GM19395 (cell line): Measurements from ENCODE around the gene NOP9.

Source experiments
- ATAC-seq: cut with Tn5 transposase; IDR thresholded peaks from one replicate; pipeline ENCODE4 v1.9.1; 2021; ENCODE audit warnings: mild to moderate bottlenecking, moderate library complexity; ENCODE audit not compliant: unreplicated experiment

The NOP9 gene

DNA sequence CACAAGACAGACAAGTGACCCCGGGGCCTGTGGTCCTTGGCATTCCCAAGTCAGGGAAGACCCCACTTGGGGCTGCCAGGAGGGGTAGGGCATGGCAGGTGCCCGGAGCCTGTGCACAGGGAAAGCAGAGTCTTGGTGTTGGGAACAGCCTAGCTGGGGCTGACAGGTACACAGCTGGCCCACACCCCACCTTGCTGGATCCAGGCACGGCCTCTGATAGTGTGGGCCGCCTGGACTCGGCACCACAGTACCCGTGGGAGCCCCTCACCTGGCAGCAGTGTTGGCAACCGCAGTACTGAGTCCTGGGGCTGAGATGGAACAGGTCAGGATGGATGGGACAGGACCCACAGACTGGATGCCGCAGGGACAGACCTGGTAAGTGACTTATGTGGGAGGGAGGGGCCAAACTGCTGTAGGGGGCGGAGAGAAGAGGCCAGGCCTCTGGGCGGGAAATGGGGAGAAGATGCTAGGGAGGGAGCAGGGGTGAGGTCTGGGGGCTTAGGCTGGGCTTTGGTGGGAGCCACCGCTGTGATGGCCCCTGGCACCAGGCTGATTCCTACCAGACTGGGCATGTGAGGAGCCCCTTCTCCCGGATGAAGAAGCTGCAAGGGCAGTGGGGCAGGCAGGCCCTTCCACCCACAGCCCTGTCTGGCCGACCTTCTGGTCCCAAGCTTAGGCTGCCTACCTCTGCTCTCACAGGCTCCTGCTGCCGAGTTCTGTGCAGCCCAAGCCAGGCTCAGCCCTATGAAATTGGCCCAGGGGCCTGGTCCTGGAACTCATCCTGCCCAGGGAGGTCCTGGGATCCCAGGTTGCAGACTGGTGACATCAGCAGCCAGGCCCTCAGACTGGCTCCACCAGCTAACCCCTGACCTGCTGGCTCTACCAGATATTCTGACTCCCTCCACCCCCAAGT, 36.6 kb upstream of the NOP9 start, which contains the start of gene TGM1:
TSS of gene TGM1 (minus strand) at position 357 of the 913 bp plus-strand sequence. CDS start 825 bp downstream, outside the sequence.
- no peak for ATAC-seq

DNA sequence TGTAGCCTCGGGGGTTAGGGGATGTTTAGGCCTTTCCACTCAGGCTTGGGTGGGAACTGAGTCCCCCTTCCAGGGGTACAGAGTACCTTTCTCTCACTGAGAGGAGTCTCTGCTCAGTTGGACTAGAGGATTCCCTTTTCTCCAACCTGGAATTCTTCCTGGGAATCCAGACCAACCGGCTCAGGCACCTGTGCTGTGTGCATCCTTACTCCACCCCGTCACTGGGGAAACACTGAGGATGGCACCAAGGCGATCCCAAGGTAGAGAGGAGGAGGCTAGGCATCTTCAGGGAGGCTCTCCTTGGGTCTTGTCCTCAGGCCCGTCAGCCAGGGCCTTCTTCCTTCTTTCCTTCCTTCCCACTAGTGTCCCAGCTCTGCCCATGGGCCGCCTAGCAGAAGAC, 35.8 kb upstream of the NOP9 start:
- ATAC-seq, result no peak

DNA sequence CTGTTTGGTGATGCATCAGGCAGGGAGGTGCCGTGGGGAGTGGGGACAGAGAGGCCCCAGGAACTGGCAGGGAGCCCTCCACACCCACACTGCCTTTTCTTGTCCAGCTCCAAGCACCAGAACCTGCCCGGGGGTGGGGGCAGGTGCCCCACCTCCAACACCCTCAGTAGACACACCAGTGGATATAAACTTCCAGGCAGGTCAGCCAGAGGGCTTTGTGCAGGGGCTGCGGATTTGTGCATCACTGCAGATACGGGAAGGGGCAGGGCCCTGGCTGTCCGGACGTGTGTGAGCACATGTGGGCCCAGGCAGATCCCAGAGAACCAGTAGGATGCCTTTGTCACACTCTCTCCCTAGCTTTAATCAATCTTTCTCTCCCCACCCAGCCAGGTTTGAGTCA, 35.4 kb upstream of the NOP9 start:
- ATAC-seq, result no peak

DNA sequence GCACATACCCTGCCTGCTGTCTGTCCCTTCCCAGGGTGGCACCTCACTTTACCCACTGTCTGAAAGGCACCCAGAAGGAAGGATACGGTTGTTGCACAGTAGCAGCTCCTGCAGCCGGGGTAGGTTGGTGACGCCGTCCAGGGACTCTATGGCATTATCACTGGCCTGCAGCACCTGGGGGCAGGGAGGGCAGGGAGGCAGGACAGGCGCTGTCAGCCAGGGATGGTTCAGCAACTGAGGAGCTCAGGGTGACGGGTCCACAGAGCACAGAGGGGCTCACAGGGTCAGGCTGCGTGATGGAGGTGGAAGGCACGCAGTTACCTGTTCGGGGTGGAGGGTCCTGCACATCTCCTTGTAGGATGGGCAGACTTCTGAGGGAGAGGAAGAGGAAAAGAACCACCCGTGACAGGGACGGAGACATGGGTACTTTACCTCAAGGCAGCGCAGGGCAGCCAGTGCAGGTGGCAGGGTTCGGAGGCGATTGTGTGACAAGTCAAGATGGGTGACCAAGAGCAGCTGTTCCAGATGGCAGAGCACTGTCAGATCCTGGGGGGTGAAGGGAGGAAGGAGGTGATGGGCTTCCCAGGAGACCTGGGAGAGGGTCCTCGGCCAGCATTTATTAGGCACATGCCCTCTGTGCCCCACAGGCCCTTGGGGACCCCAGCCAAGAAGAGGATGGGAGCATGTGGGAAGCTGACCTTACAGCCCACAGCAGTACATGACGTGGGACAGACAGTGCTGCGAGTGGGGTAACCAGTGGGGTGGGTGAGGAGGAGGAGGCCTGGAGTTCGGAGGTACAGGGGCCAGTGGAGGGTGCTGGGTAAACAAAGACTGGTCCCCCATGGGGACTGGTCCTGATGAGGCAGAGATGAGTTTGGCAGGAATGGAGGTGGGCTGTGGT, 33.1 kb upstream of the NOP9 start:
- ATAC-seq, result no peak

DNA sequence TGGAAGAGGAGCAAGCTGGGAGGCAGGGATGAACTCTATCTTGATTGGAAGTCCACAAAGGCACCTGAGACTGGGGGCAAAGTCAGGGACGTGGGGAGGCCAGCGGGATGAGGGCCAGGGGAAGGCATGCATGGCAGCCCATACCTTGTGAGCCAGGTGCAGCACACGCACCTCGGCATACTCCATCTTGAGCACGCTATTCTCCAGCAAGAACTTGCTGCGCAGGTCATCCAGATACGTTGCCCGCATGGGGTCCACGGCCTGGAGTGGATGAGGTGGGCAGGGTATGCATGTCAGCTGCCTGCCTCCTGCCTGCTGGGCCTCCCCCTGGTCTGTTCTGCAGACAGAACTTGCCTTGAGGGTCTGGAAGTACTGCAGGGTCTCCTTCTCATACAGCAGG, 32.1 kb upstream of the NOP9 start:
- no peak for ATAC-seq

DNA sequence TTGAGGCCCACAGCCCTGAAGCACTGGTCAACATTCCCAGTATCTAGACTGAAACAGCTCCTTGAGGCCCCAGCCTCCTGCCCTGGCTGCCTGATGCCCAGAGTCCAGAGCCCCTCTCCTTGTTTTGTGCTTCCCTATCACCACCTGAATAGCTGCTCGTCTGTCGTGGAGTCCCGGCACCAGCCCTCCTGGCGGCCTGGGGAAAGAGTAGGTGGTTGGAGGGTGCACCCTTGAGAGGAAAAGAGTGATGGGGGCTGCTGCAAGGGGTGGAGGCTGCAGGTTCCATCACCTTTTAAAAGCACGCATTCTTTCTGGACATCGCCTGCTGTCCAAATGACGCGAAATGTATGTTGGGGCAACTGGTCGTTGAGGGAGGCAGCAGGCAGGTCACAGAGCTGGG, 31.4 kb upstream of the NOP9 start:
- ATAC-seq, result no peak

DNA sequence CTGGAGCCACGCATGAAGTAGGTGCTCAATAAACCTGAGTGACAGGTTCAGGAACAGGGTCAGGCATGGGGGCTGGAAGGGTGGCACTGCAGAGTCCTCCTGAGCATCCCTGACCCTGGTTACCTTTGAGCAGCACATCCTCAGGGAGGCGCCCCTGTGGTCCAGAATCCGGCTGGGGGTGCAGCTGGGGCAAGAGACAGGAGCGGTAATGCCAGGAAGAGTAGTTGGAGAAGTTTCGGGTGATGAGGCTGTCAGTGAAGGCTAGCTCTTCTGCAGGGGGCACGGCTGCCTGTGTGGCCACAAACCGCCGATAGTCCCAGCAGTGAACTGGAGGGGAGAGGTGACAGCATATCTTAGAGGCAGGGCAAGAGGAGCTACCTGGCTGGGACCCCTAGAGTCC, 30.3 kb upstream of the NOP9 start:
- no peak for ATAC-seq

DNA sequence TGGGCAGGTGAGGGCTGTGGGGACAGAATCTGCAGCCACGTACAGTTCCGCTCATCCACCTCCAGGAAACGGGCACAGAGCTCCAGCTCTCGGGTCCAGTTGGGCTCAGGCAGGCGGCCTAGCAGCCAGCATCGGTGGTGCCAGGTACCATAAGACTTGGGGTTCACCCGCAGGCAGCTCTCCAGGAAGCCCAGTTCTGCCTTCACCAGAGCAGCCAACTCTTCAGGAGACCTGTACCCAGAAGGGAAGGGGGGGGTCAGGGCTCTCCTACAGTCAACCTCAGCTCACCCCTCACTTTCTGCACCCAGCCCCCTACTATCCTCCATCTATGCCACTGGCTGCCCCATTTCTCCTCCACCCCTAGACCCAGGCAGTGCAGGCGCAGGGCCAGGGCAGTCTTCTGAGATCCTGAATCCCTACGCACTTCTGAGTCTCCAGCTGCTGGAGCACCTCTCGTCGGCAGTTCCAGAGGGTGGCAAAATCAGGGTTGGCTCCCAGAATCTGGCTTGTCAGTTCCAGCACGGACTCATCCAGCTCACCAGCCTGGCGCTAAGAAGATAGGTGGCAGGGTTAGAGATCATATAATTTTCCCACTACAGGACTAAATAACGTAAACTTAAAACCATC, 29.6 kb upstream of the NOP9 start:
- ATAC-seq, result no peak

DNA sequence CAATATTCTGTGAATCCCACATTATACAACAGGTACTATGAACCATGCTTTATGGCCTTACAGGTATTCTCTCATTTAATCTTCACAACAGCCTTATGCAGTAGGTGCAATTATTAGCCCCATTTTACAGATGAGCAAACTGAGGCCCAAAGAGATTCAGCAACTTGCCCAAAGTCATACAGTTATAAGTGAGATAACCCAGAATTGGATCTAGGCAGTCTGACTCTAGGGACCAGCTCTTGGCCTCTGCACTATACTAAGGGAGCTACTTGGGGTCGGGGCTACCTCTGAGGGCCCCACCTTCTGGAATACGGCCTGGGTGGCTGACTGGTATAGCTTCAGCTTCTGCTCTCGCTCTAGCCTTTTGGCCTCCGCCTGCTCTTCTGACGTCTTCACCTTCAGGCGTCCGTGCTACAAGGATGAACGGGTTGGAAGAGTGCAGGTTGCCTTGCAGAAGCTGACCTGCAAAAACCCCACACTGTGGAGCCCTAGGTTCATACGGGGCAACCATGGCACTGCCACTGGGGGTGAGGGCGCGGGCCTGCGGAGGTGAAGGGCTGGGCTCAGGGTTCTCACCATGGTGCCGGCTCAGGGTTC, 29.0 kb upstream of the NOP9 start:
- no peak for ATAC-seq

DNA sequence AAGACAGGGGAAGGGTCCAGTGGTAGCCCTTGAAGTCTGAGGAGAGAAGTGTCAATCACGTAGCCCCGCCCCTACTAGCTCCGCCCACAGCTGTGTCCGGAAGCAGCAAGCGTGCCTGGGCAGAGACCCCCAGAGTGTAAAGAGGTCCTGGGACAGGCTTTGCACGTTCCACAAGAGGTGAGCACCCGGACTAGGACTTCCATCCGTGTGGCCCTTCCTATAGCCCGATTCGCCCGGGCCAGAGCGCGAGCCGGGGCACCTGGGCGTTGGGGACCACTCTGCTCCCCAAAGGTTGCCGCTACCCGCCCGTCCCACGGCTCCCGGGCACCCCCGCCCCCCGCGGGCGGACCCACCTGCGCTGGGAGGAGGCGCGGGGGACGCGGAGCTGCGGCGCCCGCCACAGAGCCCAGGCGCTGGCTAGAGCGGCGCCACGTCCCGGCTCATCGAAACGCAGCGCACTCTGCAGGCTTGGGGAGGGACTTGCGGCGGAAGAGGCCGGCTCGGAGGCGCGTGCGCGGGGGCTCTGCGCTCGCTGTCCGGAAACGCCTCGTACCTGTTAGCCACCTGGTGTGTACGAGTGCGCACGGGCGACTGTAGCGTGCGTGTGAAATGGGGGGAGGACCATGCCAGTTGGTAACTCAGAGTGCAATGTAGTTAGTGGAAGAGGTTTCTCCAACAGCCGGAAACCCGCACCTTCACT, 28.4 kb upstream of the NOP9 start, which contains the start of gene RABGGTA:
TSS of gene RABGGTA (minus strand) at position 464 of the 700 bp plus-strand sequence. CDS start 482 bp downstream, outside the sequence.
- peak; percentile 84 for ATAC-seq

DNA sequence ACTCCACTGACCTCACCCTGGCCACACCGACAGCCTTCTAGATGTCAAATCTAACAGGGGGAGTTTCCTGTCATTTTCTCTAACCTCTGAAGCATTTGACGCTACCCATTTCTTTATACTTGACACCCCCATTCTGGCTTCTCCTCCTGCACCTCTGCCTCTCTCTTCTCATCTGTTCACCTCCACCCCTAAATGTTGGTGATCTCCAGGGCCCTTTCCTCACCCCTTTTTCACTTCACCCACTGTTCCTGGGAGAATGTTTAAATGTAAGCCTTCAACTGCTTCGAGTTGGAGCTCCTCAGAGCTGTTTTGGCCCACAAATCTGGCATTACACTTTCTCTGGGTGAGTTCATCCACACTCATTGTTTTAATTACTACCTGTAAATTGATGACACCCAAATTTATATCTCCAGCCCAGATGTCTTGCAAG, 27.8 kb upstream of the NOP9 start:
- ATAC-seq, result no peak

DNA sequence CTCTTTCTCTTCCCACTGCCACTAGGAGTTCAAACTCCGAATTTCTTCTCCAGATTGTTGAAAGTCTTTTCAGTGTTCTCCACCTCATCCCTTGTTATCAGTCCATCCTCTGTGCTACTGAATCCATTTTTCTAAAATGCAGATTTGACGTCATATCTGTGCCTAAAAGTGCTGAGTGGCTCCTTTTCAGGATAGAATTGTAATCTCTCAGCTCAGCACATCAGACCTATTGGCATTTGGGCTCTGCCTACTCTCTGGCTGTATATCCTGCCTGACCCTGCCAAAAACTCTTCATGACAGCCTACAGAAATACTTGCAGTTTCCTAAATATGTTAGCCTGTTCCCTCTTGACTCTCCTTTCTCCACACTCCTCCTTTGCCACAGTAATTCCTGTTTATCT, 27.2 kb upstream of the NOP9 start:
- no peak for ATAC-seq

DNA sequence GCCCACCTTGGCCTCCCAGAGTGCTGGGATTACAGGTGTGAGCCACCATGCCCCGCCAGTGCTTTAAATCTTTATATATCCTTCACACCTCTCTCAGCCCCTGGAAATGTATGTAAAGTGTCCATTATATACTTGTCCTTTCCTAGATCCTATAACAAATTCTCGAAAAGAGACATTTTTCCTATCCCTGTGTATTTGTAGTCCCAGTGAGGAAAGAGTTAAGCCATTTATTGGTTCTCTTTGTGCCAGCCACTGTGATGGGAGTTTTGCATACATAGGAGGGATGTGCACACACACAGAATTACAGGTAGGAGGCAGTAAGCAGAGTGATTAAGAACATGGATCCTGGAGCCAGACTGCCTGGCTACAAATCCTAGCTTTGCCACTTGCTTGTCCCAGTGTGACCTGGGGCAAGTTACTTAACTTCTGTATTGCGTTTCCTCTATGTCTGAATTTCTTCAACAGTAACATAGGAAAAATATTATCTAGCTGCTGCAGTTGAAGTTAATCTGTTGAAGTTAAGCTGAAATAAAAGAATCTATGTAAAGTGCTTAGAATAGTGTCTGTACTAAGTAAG, 26.1 kb upstream of the NOP9 start:
- no peak for ATAC-seq

DNA sequence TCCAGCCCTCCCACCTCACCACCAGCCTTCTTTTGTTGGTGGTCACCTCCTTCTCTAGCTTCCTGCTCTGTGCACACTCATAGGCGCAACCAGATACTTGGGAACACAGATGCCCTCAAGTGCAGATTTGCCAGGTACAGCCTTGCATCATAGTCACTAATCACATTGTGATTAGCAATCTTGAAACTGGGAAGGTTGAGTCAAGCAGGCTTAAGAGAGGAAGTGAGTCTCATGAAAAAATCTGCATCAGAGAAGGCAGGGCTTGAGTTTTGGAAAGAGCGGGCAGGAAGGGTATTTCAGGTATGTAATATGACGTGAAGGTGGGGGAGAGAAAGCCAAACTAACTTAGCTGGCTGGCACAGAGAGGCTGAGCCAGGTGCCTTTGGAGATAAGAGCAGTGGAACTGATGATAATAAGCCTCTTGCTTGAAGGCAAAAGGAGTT, 25.5 kb upstream of the NOP9 start:
- peak; percentile 50 for ATAC-seq

DNA sequence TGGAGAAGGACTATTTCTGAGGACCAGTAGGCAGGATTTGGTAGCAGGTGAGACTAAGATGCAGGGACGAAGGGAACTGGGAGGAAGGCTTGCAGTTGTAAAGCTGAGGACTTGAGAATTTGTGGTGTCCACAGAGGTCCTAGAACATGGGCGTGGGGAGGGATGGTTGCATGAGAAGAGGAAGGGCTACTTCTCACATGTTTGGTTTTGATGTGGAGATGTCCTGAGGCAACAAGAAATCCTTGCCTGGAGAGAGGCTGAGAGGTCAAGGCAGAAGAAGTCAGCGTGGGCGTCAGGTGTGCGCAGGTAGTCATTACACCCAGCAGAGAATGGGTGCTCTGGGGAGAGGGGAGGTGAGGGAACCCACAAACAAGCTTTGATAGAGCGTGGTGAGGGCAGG, 22.6 kb upstream of the NOP9 start:
- no peak for ATAC-seq

DNA sequence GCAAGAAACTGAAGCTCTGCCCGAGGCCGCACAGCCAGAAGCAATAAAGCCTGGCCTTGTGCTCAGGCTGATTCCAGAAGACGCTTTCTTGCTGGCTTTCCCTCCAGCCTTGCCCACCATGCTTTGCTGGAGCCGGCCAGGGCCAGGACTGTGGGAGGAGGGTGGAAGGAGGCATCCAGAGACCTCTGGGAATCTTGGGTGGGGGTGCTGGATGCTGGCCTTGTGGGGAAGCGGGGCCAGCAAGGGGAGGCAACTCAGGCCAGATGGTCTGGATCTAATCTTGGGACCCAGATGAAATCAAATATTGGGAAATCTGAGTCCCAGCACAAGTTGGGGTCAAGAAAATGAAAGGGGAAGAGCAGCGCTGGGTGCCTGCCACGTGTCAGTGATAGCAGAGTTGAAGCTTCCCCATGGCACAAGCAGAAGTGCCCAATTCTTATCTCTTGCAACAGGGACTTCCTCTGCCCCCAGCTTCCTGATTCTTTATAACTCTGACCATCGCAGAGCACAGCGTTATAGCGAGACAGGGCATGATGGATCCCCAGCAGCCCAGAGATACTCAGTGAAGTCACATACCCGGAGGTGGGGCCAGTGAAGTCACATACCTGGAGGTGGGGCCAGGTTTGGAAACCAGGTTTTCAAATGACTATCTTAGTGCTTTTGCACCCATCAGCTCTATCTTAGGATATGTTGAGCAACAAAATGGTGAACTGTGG, 21.9 kb upstream of the NOP9 start:
- no peak for ATAC-seq

DNA sequence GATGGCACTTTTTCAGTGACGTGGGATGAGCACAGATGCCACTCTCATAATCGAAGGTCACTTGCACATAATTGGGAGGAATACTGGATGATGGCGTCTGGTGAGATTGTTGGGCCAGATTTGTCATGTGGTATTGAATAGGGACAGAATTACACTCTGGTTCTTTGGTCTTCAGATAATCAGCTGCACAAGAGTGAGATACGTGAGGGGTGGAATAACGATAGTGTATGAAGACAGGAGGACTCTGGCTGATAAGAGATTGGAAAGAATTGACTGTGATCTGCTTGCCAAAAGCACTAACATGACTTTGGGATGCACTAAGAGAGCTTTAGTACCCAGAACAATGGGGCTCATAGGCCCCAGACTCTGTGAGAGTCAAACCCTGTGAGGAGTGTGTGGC, 21.2 kb upstream of the NOP9 start:
- ATAC-seq, result no peak

DNA sequence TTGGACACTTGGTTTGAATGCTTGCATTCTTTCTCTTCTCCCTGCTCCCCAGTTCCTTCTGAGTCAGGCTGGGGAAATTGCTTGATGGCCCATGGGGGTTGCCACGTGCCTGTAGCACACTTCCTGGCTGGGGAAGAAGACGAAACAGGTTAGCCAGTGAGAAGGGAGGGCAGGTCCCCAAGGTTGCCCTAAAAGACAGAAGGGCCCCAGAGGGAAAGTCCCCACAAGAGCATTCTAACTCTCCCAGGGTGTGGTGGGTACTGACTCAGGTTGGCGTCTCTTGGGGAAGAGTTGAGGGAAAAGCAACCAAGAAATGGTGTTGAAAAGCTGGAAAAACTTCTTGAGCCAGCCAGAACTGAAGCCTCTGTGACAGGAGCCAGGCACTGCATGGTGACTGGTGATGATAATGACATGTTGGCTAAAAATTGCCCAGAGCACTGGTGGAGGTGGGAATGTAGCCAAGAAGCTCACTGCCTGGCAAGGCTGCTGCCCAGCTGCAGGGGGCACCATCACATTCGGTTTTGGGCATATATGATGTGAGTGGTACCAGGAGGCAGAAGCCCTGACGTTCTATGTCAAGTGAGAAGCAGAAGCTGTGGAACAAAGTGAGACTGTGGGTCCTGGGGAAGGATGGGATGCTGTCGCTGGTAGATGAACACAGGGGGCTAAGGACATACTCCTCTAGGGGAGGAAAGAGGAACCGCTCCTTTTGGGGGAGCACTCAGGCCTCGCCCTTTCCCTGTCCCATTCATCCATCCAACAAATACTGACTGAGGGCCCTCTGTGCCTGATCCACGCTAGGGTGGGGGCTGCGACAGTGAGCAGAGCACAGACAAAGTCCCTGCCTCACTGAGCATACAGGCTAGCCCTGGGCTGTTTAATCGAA, 20.1 kb upstream of the NOP9 start:
- ATAC-seq, result peak; percentile 63
